ENCODE measurements around the gene RPL10. TPM values are rescaled to one million over a fixed set of nuclear protein-coding genes. Genes with fewer than 3 reads are reported as not detected.

RPL10 gene
- total RNA-seq (ENCODE audit: low replicate concordance) = 2,880 and 3,042 TPM in 2 replicates
- long read RNA-seq, transcript RPL10-215 (3 exons, 1,519 nt) = minor isoform, 6 of 2,716 reads
- long read RNA-seq, transcript RPL10-207 (7 exons, 657 nt) = minor isoform, 7 of 2,716 reads
- long read RNA-seq, transcript RPL10-204 (7 exons, 2,318 nt) = minor isoform, 31 of 2,716 reads
- long read RNA-seq, transcript RPL10-201 (6 exons, 2,278 nt) = major isoform, 2,600 of 2,716 reads
- long read RNA-seq, partial matches to known transcripts = 54 of 2,716 reads
- long read RNA-seq, other reads (novel, unspliced or antisense) = 11 of 2,716 reads

DNA sequence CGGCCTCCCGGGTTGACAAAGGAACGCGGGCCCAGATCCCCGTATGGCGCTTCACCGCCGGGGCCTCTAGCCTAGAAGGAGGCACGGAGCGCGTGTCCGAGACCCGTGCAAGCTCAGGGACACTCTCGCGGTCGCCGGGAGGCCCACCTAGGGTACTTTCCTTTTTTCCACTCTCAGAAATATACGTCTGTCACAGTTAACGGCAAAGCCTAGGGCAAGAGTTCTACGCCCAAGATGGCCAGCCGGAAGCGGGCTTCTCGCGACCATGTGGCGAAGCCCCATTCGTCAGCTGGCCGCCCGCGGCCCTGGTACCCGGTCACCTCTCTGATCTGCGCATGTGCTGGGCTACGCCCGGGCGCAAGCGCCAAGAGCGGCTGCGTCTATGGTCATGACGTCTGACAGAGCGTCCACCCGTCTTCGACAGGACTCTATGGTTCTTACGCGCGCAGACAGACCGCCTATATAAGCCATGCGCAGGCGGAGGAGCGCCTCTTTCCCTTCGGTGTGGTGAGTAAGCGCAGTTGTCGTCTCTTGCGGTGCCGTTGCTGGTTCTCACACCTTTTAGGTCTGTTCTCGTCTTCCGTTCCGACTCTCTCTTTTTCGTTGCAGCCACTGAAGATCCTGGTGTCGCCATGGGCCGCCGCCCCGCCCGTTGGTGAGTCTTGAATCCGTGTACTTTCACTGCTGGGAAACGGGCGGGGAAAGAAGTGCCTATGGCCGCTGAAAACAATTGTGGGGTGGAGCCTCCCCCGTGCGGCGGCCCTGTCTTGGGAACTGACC is at the start of gene RPL10:
RPL10 (plus strand) TSS at position 490 of the 780 bp plus-strand sequence; CDS start at position 633, 143 bp downstream.
- peaks cover 5% of the 10 kb centered on the region for H3K27me3 Mint-ChIP-seq
- H3K9me3 Mint-ChIP-seq = no peaks in the 10 kb centered on the region
- peaks cover 20% of the 10 kb centered on the region for H3K36me3 Mint-ChIP-seq
- TF ChIP-seq, protein P1, sequence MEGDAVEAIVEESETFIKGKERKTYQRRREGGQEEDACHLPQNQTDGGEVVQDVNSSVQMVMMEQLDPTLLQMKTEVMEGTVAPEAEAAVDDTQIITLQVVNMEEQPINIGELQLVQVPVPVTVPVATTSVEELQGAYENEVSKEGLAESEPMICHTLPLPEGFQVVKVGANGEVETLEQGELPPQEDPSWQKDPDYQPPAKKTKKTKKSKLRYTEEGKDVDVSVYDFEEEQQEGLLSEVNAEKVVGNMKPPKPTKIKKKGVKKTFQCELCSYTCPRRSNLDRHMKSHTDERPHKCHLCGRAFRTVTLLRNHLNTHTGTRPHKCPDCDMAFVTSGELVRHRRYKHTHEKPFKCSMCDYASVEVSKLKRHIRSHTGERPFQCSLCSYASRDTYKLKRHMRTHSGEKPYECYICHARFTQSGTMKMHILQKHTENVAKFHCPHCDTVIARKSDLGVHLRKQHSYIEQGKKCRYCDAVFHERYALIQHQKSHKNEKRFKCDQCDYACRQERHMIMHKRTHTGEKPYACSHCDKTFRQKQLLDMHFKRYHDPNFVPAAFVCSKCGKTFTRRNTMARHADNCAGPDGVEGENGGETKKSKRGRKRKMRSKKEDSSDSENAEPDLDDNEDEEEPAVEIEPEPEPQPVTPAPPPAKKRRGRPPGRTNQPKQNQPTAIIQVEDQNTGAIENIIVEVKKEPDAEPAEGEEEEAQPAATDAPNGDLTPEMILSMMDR (conservative IDR thresholded peaks at IDR 0.05) = no peak
- peak; percentile 93 for DNase-seq (ENCODE audit: extremely low spot score, unreplicated experiment)
- peak within 1 kb of the TSS; percentile 100 for H3K27ac Mint-ChIP-seq
- H3K4me1 Mint-ChIP-seq (ENCODE audit: unreplicated experiment) = peaks cover 15% of the 10 kb centered on the region
- peak within 1 kb of the TSS; percentile 99 for H3K4me3 Mint-ChIP-seq

- Mint-ChIP-seq H3K36me3 (no peaks in the 10 kb centered on the region), H3K27ac (no peak overlapping the region), H3K4me1 (ENCODE audit: unreplicated experiment) (peaks cover 5% of the 10 kb centered on the region), H3K9me3 (no peaks in the 10 kb centered on the region), H3K27me3 (no peaks in the 10 kb centered on the region), H3K4me3 (no peak overlapping the region)
- TF ChIP-seq, protein P1 (conservative IDR thresholded peaks at IDR 0.05) = no peak
- DNase-seq (ENCODE audit: extremely low spot score, unreplicated experiment) = no peak
These were observed 49.4 kb upstream of the RPL10 start for GRCh38 chrX:154348646-154349358.

DNA sequence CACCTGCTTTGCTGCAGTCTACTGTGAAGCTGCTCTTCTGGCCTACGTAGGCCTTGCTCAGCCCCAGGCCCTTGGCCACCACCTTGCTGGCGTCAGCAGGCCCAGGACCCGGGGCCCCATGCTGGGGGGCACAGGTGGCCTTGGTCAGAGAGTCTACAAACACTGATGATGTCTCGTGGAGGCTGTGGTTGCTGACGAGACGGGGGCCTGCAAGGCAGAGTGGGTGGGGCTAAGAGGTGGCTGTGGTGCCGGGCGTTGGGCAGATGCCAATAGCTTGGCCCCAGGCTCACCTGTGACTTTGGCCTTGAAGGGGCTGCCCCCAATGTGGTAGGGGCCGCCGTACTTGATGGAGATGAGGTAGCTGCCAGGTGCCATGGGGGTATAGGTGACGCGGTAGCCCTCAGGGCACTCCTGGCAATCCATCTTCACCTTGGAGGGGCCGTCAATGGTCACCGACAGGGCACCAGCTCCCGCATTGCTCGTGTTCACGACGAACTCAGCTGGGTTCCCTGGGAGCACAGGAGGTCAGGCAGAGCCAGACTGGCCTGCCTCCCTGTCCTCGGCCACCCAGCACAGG is 48.7 kb upstream of the RPL10 start:
- H3K27me3 Mint-ChIP-seq = no peaks in the 10 kb centered on the region
- TF ChIP-seq, protein P1 (conservative IDR thresholded peaks at IDR 0.05) = no peak
- H3K4me3 Mint-ChIP-seq = no peak overlapping the region
- H3K27ac Mint-ChIP-seq = no peak overlapping the region
- DNase-seq (ENCODE audit: extremely low spot score, unreplicated experiment) = no peak
- H3K9me3 Mint-ChIP-seq = no peaks in the 10 kb centered on the region
- no peaks in the 10 kb centered on the region for H3K36me3 Mint-ChIP-seq
- H3K4me1 Mint-ChIP-seq (ENCODE audit: unreplicated experiment) = peaks cover 5% of the 10 kb centered on the region

- H3K4me3 Mint-ChIP-seq = no peak overlapping the region
- no peaks in the 10 kb centered on the region for H3K9me3 Mint-ChIP-seq
- no peak for DNase-seq (ENCODE audit: extremely low spot score, unreplicated experiment)
- no peaks in the 10 kb centered on the region for H3K36me3 Mint-ChIP-seq
- peaks cover 5% of the 10 kb centered on the region for H3K4me1 Mint-ChIP-seq (ENCODE audit: unreplicated experiment)
- H3K27ac Mint-ChIP-seq = no peak overlapping the region
- TF ChIP-seq, protein P1 (conservative IDR thresholded peaks at IDR 0.05) = no peak
- no peaks in the 10 kb centered on the region for H3K27me3 Mint-ChIP-seq
These were observed 48.2 kb upstream of the RPL10 start for GRCh38 chrX:154349979-154350378.

GRCh38 chrX:154350429-154351182 is 47.6 kb upstream of the RPL10 start:
- Mint-ChIP-seq H3K4me3 (no peak overlapping the region), H3K4me1 (ENCODE audit: unreplicated experiment) (peaks cover 5% of the 10 kb centered on the region), H3K27ac (no peak overlapping the region), H3K27me3 (no peaks in the 10 kb centered on the region), H3K36me3 (no peaks in the 10 kb centered on the region), H3K9me3 (no peaks in the 10 kb centered on the region)
- TF ChIP-seq, protein P1 (conservative IDR thresholded peaks at IDR 0.05) = no peak
- no peak for DNase-seq (ENCODE audit: extremely low spot score, unreplicated experiment)

Measured in type B pancreatic cell (in vitro differentiated cells).